Activated naive CD8-positive, alpha-beta T cell treated with anti-CD3 and anti-CD28 coated beads, Interleukin-2, amount 10 ng/mL, durations not matched to agents 7 days and 5 days (primary cell): Measurements from ENCODE around the gene LDB2. TPM values are rescaled to one million over a fixed set of nuclear protein-coding genes. Genes with fewer than 3 reads are reported as not detected.
"Not testable (repeated sequence)": the region's sequence is repeated elsewhere in the genome, so short reads cannot be mapped to it uniquely, and the experiment has no call there.

Experiments used
- ATAC-seq: fragments of 150-1000 bp; cut with Tn5 transposase; one replicate; pipeline ENCODE4 v1.10.0; 2021; ENCODE audit warnings: low read depth, moderate library complexity
- POLR2A ChIA-PET: fragments of 350-600 bp; sonication (Branson Sonifier 250); formaldehyde crosslinking; loops from one replicate; lab custom pipeline; 2021; ENCODE audit warnings: antibody characterized with exemption; lab: Charles Lee
- DNase-seq: peaks from one replicate; pipeline ENCODE4 v3.0.0; 2021
- H3K27ac Mint-ChIP-seq: one replicate; pipeline ENCODE4 v1.8.0; 2022; ENCODE audit warnings: mild to moderate bottlenecking, mixed read lengths
- H3K27me3 Mint-ChIP-seq: one replicate; pipeline ENCODE4 v1.8.0; 2022; ENCODE audit warnings: mild to moderate bottlenecking, moderate library complexity, mixed read lengths
- H3K36me3 Mint-ChIP-seq: one replicate; pipeline ENCODE4 v1.8.0; 2021; ENCODE audit warnings: mild to moderate bottlenecking, mixed read lengths
- H3K4me1 Mint-ChIP-seq: one replicate; pipeline ENCODE4 v1.8.0; 2021; ENCODE audit warnings: mixed read lengths
- H3K4me3 Mint-ChIP-seq: one replicate; pipeline ENCODE4 v1.8.0; 2022; ENCODE audit warnings: mild to moderate bottlenecking, moderate library complexity, mixed read lengths
- H3K9me3 Mint-ChIP-seq: one replicate; pipeline ENCODE4 v1.8.0; 2021; ENCODE audit warnings: mixed read lengths
- total RNA-seq, 2 experiments: library from RNA; stranded (reverse); gene quantifications; one replicate each; pipeline ENCODE4 v1.2.3, GENCODE V29; 2021

Gene LDB2
- not detected for total RNA-seq

DNA sequence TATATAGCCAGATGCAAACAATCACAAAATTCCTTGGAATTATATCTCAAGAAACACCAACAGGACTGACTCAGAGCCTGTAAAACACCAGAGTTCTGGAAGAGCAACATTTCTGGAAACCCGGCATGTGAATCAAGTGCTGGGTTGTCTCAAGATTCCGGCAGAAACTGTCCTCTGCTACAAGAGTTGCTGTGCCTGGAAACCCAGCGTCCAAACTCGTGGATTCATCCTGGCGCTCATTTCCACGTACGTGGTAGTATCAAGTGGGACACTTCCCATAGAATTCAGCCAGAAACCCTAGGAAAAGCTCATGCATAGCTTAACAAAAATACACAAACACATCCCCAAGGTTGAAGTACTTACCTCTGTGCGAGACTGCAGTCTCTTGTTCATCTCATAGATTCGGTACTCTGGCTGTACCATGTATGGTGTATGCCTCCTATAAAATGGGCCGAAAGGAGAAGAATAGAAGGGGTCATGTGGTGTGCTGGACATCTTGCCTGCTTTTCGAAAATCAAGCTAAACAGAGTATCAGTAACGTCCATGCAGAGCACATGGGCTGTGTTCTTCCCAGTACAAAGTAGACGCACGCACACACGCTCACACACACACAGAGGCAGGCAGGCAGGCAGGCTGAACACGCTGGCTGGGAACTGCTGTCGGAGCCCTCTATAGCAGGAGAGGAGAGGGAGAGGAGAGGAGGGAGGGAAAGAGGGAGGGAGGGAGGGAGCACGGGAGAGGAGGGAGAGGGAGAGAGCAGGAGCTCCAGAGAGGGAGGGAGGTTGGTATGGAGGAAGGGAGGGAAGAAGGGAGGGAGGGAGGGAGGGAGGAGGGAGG is at the start of gene LDB2:
LDB2 (minus strand) TSS at position 655 of the 837 bp plus-strand sequence.
- ATAC-seq (no peak), DNase-seq (no peak)
- POLR2A ChIA-PET, result no interaction called here
- peaks cover 28% of the 10 kb centered on the region for H3K27me3 Mint-ChIP-seq
- no peaks in the 10 kb centered on the region for H3K9me3 Mint-ChIP-seq
- H3K27ac Mint-ChIP-seq, result peak within 1 kb of the TSS; percentile 61
- peaks cover 8% of the 10 kb centered on the region for H3K4me1 Mint-ChIP-seq
- H3K4me3 Mint-ChIP-seq, result peak within 1 kb of the TSS; percentile 61
- H3K36me3 Mint-ChIP-seq, result no peaks in the 10 kb centered on the region

DNA sequence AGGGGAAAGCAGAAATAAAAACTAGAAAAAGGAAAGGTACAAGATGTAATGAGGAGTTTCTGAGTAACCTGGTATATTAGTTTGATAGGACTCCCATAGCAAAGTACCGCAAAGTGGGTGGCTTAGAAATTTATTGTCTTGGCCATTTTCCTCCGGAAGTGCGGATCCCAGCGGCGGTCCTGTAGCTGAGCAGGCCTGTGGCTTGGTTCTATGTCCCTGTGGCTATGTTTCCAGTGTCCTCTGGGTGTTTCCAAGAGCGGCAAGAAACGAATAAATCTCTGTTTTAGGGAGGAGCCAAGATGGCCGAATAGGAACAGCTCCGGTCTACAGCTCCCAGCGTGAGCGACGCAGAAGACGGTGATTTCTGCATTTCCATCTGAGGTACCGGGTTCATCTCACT is 44.0 kb upstream of the LDB2 start:
- peaks cover 4% of the 10 kb centered on the region for H3K27me3 Mint-ChIP-seq
- H3K36me3 Mint-ChIP-seq, result no peaks in the 10 kb centered on the region
- H3K4me1 Mint-ChIP-seq, result no peaks in the 10 kb centered on the region
- peaks cover 4% of the 10 kb centered on the region for H3K9me3 Mint-ChIP-seq
- no peak overlapping the region for H3K4me3 Mint-ChIP-seq
- POLR2A ChIA-PET, result no interaction called here
- H3K27ac Mint-ChIP-seq, result no peak overlapping the region
- DNase-seq, result no peak
- ATAC-seq, result no peak

DNA sequence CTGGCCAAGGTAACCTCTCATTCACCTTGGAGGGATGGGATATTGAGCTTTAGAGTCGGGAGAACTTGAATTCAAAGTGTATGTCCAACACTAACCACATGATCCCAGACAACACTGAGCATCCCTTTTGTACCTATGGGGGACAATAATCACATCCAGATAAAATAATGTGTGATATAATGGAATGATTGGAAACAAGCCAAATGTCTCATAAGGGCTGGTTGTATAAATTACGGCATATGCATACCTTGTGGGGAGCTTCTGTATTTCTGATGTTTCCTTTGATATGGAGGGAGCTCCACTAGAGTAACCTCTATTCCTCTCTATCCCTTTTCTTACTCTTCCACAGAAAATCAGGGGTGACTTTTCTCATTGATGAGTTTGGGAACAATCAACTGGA is 40.7 kb upstream of the LDB2 start:
- POLR2A ChIA-PET, result no interaction called here
- Mint-ChIP-seq H3K9me3 (peaks cover 4% of the 10 kb centered on the region), H3K4me3 (no peak overlapping the region), H3K36me3 (no peaks in the 10 kb centered on the region), H3K27me3 (peaks cover 4% of the 10 kb centered on the region), H3K27ac (no peak overlapping the region), H3K4me1 (no peaks in the 10 kb centered on the region)
- no peak for DNase-seq
- no peak for ATAC-seq

DNA sequence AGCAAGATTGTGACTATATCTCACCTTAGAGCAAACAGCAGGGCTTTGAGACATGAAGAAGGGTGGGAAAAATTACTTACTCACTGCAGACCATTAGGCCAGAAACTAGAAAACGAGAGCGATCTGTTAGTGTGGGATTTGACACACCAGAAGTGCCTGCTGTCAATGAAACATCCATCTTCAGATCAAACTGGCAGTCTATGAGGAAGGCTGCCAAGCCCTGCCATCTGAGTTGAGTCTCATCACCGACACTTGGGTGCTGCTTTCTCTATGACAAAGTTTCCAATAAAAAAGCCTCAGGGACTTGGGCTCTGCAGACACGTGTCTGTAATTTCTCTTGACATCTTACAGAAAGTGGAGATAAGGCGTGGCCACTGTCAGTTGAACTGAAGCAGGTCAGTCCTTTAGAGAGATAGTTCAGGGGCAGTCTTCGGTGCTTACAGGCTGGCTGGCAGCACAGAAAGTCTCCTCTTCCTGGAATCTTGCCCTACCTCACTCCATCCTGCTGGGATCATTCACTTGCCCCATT is 40.1 kb upstream of the LDB2 start:
- peaks cover 4% of the 10 kb centered on the region for H3K27me3 Mint-ChIP-seq
- ATAC-seq, result no peak
- no peak overlapping the region for H3K27ac Mint-ChIP-seq
- POLR2A ChIA-PET, result no interaction called here
- peaks cover 4% of the 10 kb centered on the region for H3K9me3 Mint-ChIP-seq
- no peak for DNase-seq
- H3K4me3 Mint-ChIP-seq, result no peak overlapping the region
- no peaks in the 10 kb centered on the region for H3K36me3 Mint-ChIP-seq
- H3K4me1 Mint-ChIP-seq, result no peaks in the 10 kb centered on the region

DNA sequence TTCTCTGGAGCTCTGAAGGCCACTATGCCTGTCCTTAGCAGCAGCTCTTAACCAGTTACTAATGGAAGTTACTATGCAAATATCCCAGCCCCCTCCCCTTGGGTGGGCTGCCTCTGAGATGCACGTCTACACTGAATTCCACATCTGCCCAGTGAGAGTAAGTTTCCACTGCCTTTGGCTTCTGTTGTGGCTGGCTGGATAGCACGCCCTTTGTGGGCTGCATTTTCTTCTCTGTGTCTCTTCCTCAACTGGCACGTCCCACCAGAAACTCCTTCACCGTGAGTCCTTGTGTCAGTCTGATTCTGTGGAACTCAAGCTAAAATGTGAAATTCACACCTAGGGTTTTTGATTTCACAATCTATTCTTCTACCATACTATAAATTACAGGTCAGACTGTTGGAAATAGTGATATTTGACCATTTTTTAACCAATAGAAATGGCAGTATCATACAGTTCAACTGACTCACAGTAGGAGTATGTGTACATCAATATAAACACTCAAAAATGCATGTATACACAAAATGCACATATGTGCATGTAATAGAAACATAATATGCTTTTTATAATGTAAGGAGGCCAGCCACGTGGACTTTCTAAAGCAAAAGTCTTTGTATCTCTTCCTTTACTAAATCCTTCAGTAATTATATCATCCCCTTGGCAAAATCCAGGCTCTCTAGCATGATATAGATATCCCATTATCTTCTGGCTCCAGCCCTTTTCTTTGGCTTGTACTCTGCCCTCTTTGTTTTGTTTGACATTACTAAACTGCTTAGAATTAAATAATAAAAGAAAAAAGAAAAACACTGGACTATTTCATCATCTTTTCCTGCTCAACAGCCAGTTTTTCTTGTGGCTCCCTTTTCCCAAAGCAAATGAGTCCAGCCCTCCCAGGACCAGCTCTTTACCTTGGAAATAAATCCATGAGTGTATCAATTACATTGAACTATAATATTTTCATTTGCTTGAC is 33.2 kb upstream of the LDB2 start:
- Mint-ChIP-seq H3K9me3 (no peaks in the 10 kb centered on the region), H3K27me3 (peaks cover 5% of the 10 kb centered on the region), H3K27ac (no peak overlapping the region), H3K4me1 (no peaks in the 10 kb centered on the region), H3K36me3 (no peaks in the 10 kb centered on the region), H3K4me3 (no peak overlapping the region)
- POLR2A ChIA-PET, result no interaction called here
- DNase-seq (no peak), ATAC-seq (no peak)

DNA sequence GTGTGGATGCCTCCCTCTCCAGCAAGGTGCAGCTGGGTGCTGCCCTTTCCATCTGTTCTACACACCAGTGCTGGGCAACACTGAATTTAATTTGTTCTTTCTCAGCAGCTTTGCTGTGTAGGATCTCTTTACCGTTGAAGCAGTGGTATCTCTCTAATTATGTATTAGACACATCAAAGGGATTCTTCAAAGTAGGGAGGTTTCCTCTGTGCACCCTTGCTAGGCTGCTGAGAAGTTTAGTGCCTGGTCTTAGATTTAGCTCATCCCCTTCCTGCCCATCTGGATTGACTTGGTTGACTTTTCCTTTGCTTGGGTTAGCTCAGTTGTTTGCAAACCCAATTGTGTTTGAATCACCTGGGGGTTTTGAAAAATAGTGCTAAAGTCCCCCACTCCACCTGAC is 27.8 kb upstream of the LDB2 start:
- Mint-ChIP-seq H3K27me3 (peaks cover 21% of the 10 kb centered on the region), H3K9me3 (no peaks in the 10 kb centered on the region), H3K4me1 (no peaks in the 10 kb centered on the region), H3K36me3 (no peaks in the 10 kb centered on the region), H3K4me3 (no peak overlapping the region), H3K27ac (no peak overlapping the region)
- DNase-seq, result no peak
- ATAC-seq, result no peak
- POLR2A ChIA-PET, result no interaction called here

DNA sequence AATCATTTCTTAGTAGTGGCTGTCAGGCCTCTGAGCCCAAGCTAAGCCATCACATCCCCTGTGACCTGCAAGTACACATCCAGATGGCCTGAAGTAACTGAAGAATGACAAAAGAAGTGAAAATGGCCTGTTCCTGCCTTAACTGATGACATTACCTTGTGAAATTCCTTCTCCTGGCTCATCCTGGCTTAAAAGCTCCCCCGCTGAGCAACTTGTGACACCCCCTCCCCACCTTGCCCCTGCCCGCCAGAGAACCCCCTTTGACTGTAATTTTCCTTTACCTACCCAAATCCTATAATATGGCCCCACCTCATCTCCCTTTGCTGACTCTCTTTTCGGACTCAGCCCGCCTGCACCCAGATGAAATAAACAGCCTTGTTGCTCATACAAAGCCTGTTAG is 20.3 kb upstream of the LDB2 start:
- DNase-seq, ATAC-seq, H3K4me3 Mint-ChIP-seq, H3K36me3 Mint-ChIP-seq, H3K27me3 Mint-ChIP-seq, POLR2A ChIA-PET, H3K9me3 Mint-ChIP-seq, H3K4me1 Mint-ChIP-seq, H3K27ac Mint-ChIP-seq: not testable (repeated sequence)

DNA sequence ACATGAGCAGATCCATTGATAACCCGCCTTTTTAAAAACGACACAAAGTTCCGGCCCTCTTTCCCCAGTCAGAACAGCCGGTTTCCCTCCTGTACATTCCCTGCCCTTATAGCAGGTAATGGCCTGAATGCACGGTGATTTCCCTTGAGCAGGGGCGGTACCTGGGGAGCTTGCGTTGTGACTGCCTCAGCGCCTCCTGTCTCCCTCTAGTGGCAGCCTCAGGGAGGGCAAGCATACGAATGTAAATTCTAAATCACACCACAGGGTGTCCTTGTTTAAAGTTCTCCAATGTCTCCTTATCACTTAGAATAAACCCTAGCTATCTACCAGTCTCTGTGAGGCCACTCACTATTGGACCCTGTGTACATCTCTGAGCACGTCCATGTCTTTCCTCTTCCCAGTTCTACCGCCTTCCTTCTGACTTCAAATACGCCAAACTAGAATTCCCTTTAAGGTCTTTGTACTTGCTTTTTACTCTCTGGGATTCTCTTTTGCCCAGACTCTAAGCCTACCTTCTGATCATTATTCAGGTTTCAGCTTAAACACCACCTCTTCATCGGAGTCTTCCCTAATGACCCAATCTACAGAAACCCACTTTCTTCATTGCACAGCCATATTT is 18.4 kb upstream of the LDB2 start:
- Mint-ChIP-seq H3K27ac (no peak overlapping the region), H3K27me3 (no peaks in the 10 kb centered on the region)
- POLR2A ChIA-PET, result no interaction called here

DNA sequence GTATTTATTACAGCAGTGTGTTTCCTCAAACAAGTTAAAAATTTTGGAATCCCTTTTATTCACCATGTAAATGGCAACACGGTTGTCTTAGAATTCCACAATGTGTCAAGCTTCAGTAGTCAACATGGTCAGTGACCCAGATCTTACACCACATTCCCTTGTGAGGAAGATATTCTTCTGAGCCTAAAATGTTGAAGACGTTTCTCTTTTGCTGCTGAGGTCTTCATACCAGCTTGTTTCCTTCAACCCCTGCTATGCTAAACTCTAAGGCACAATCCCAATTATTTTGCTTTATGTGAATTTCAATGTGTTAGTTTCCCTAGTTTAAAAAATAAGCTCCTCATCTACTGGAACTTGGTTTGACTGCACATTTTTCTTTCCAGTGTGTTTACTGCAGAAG is 17.6 kb upstream of the LDB2 start:
- Mint-ChIP-seq H3K9me3 (no peaks in the 10 kb centered on the region), H3K27ac (no peak overlapping the region), H3K4me1 (peaks cover 8% of the 10 kb centered on the region), H3K36me3 (no peaks in the 10 kb centered on the region), H3K27me3 (no peaks in the 10 kb centered on the region), H3K4me3 (no peak overlapping the region)
- DNase-seq (no peak), ATAC-seq (no peak)
- POLR2A ChIA-PET, result no interaction called here

More for the DNA sequence above, 18.4 kb upstream of the LDB2 start:
- H3K4me3 Mint-ChIP-seq, result no peak overlapping the region
- no peaks in the 10 kb centered on the region for H3K9me3 Mint-ChIP-seq
- DNase-seq, result peak; percentile 77
- H3K4me1 Mint-ChIP-seq, result peaks cover 8% of the 10 kb centered on the region
- peak; percentile 90 for ATAC-seq
- H3K36me3 Mint-ChIP-seq, result no peaks in the 10 kb centered on the region

DNA sequence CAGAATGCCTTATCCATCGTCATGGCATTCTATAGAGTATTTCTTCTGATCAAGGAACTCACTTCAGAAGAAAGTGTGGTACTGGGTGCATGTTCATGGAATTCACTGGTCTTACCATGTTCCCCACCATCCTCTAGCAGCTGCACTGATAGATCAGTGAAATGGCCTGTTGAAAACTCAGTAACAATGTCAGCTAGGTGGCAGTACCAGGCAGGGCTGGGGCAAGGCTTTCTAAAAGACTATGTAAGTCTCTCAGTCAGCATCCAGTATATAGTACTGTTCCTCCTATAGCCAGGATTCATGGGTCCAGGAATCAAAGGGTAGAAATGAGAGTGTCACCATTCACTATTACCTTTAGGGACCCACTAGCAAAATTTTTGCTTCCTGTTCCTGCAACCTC is 15.8 kb upstream of the LDB2 start:
- H3K9me3 Mint-ChIP-seq, result no peaks in the 10 kb centered on the region
- no peaks in the 10 kb centered on the region for H3K27me3 Mint-ChIP-seq
- no peak for DNase-seq
- H3K4me1 Mint-ChIP-seq, result peaks cover 8% of the 10 kb centered on the region
- no peak overlapping the region for H3K4me3 Mint-ChIP-seq
- H3K27ac Mint-ChIP-seq, result no peak overlapping the region
- POLR2A ChIA-PET, result no interaction called here
- H3K36me3 Mint-ChIP-seq, result no peaks in the 10 kb centered on the region
- peak; percentile 23 for ATAC-seq

DNA sequence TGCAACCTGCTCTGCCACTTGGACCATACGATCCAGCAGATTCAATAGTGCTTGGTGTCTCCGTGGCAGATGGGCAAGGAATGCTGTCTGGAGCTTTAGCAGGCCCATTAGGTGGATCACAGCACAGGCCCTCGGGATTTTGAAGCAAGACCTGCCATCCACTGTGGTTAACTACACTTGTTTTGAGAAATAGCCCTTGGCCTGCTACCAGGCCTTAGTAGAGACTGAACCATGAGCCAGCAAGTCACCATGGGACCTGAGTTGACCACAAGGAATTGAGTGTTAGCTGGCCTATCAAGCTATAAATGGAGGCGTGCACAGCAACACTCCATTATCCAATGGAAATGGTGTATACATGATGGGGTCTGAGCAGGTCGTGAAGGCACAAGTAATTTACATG is 14.5 kb upstream of the LDB2 start:
- no peaks in the 10 kb centered on the region for H3K27me3 Mint-ChIP-seq
- no peak overlapping the region for H3K4me3 Mint-ChIP-seq
- no peaks in the 10 kb centered on the region for H3K36me3 Mint-ChIP-seq
- no peaks in the 10 kb centered on the region for H3K9me3 Mint-ChIP-seq
- POLR2A ChIA-PET, result no interaction called here
- no peak overlapping the region for H3K27ac Mint-ChIP-seq
- no peak for DNase-seq
- peaks cover 8% of the 10 kb centered on the region for H3K4me1 Mint-ChIP-seq
- ATAC-seq, result no peak

DNA sequence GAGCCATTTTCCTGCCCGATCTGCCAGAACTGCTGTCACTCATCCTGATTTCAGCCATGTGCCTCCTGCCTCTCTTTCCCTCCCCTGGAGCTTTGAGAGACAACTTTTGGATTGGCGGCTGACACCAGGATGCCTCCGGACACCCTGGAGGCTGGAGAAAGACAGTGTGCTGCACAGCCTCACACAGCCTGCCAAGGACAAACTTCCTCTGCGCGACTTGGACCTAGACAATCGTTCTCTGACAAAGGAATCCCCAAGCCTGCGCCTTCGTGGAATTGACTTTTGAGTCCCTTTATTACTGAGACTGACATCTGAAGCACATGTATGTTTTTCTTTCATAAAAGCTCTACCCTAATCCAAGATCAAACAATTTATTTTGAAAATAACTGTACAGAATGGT is 10.8 kb upstream of the LDB2 start:
- peaks cover 7% of the 10 kb centered on the region for H3K27me3 Mint-ChIP-seq
- H3K27ac Mint-ChIP-seq, result no peak overlapping the region
- ATAC-seq (no peak), DNase-seq (no peak)
- H3K4me3 Mint-ChIP-seq, result no peak overlapping the region
- H3K9me3 Mint-ChIP-seq, result peaks cover 1% of the 10 kb centered on the region
- POLR2A ChIA-PET, result no interaction called here
- no peaks in the 10 kb centered on the region for H3K36me3 Mint-ChIP-seq
- H3K4me1 Mint-ChIP-seq, result peaks cover 2% of the 10 kb centered on the region

DNA sequence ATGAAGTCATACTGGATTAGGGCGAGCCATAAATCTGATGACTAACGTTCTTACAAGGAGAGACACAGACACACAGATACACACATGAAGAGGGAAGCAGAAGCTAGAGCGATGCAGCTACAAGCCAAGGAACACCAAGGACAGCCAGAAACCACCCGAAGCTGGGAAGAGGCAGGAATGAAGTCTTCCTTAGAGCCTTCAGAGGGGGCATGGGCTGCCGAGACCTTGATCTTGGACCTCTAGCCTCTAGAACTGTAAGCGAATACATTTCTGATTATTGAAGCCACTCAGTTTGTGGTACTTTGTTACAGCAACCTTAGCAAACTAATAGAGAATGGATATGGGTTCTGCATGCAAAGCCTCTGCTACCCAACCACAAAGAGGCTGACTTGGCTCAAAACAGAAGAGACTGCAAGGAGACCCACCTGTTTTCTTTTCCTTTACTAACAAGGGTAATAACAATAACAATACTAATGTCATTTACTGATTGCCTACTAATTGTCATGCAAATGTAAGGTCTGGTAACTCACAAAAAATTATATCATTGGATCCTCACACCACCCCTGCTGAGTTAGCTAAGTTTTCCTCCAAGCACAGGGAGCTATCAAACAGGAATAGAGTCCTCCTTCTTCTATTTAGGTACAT is 10.1 kb upstream of the LDB2 start:
- DNase-seq (no peak), ATAC-seq (no peak)
- Mint-ChIP-seq H3K36me3 (no peaks in the 10 kb centered on the region), H3K27me3 (peaks cover 7% of the 10 kb centered on the region), H3K27ac (no peak overlapping the region), H3K4me3 (no peak overlapping the region), H3K4me1 (peaks cover 2% of the 10 kb centered on the region), H3K9me3 (peaks cover 1% of the 10 kb centered on the region)
- POLR2A ChIA-PET, result no interaction called here
